ENCODE measurements around the gene CERS4.

Gene CERS4

DNA sequence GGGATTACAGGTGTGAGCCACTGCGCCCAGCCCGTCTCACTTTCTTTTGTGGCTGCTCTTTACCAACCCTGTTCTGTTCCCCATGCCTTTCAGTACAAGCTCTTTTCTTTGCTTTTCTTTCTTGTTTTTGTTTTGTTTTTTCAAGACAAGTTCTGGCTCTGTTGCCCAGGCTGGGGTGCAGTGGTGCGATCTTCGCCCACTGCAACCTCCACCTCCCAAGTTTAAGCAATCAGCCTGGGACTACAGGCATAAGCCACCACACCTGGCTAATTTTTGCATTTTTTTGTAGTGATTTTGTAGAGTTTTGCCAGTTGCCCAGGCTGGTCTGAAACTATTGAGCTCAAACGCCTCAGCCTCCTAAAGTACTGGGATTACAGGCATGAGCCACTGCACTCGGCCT is 3.7 kb downstream of the CERS4 start:
- Histone ChIP-seq H3K4me3 (ENCODE audit: low read depth in 1 of 2, low read length in 2 of 2) (no peak overlapping the region), H2AFZ (ENCODE audit: low read depth, low read length) (no peak overlapping the region), H3K9me3 (ENCODE audit: insufficient read depth, low read length, severe bottlenecking) (no peaks in the 10 kb centered on the region), H3K27ac (ENCODE audit: low read length) (no peak overlapping the region), H3K36me3 (ENCODE audit: insufficient read depth, low read length) (no peaks in the 10 kb centered on the region), H3K4me1 (ENCODE audit: insufficient read depth, low read length) (no peaks in the 10 kb centered on the region), H3K9ac (ENCODE audit: low read depth, low read length) (no peak overlapping the region), H4K20me1 (ENCODE audit: insufficient read depth, low read length) (0 out of 2 replicates have a peak, but pooled peaks cover 3% of the 10 kb centered on the region), H3K27me3 (ENCODE audit: insufficient read depth, low read length, poor library complexity) (no peaks in the 10 kb centered on the region), H3K4me2 (ENCODE audit: insufficient read depth, low read length) (no peak overlapping the region), H3K79me2 (ENCODE audit: insufficient read depth, low read length) (no peaks in the 10 kb centered on the region)
- no peak for ATAC-seq (ENCODE audit: insufficient read depth, low read depth)
- no peak for DNase-seq
- TF ChIP-seq, protein P1, sequence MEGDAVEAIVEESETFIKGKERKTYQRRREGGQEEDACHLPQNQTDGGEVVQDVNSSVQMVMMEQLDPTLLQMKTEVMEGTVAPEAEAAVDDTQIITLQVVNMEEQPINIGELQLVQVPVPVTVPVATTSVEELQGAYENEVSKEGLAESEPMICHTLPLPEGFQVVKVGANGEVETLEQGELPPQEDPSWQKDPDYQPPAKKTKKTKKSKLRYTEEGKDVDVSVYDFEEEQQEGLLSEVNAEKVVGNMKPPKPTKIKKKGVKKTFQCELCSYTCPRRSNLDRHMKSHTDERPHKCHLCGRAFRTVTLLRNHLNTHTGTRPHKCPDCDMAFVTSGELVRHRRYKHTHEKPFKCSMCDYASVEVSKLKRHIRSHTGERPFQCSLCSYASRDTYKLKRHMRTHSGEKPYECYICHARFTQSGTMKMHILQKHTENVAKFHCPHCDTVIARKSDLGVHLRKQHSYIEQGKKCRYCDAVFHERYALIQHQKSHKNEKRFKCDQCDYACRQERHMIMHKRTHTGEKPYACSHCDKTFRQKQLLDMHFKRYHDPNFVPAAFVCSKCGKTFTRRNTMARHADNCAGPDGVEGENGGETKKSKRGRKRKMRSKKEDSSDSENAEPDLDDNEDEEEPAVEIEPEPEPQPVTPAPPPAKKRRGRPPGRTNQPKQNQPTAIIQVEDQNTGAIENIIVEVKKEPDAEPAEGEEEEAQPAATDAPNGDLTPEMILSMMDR (IDR thresholded peaks at IDR 0.05; ENCODE audit: borderline replicate concordance, extremely low read depth, low read length, poor library complexity, severe bottlenecking), result no peak
- no peak for TF ChIP-seq EZH2 (IDR thresholded peaks at IDR 0.05; ENCODE audit: borderline replicate concordance, low read depth, low read length, severe bottlenecking)

DNA sequence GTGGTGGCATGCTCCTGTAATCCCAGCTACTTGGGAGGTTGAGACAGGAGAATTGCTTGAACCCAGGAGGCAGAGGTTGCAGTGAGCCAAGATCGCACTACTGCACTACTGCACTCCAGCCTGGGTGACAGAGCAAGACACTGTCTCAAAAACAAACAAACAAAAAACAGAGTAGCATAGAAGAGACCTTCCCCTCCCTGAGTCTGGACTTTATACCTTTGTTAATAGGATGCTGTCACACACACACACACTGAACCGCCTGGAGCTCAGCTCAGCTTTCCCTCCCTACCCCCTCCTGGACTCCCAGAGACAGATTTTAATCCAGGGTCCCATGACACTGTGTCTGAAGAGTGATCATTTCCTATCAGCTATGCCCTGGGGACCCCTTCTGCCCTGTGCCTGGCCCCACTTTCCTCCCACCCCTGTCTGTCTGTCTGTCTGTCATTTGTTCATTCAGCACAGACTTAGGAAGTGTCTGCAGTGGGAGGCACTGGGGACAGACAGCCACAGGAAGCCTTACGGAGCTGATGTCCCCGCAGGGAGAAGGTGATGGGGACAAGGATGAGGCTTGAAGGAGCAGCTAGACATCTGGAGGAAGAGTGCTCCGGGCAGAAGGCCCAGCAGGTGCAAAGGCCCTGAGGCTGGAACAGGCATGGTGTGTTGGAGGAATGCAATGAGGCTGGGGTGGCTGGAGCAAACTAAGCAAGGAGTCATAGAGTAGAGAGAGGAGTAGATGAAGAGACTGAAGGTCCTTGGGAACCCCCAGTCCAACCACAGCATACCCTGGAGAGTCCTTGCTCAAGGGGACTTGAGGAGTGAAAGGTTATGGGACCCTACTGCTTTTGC is 4.9 kb downstream of the CERS4 start:
- no peak overlapping the region for H3K9ac ChIP-seq (ENCODE audit: low read depth, low read length)
- H3K4me2 ChIP-seq (ENCODE audit: insufficient read depth, low read length), result no peak overlapping the region
- TF ChIP-seq, protein P1 (IDR thresholded peaks at IDR 0.05; ENCODE audit: borderline replicate concordance, extremely low read depth, low read length, poor library complexity, severe bottlenecking), result no peak
- TF ChIP-seq EZH2 (IDR thresholded peaks at IDR 0.05; ENCODE audit: borderline replicate concordance, low read depth, low read length, severe bottlenecking), result no peak
- H3K27ac ChIP-seq (ENCODE audit: low read length), result no peak overlapping the region
- no peak overlapping the region for H3K4me3 ChIP-seq (ENCODE audit: low read depth in 1 of 2, low read length in 2 of 2)
- 0 out of 2 replicates have a peak, but pooled peaks cover 3% of the 10 kb centered on the region for H4K20me1 ChIP-seq (ENCODE audit: insufficient read depth, low read length)
- H3K36me3 ChIP-seq (ENCODE audit: insufficient read depth, low read length), result no peaks in the 10 kb centered on the region
- DNase-seq, result no peak
- no peak overlapping the region for H2AFZ ChIP-seq (ENCODE audit: low read depth, low read length)
- H3K9me3 ChIP-seq (ENCODE audit: insufficient read depth, low read length, severe bottlenecking), result no peaks in the 10 kb centered on the region
- no peaks in the 10 kb centered on the region for H3K79me2 ChIP-seq (ENCODE audit: insufficient read depth, low read length)
- ATAC-seq (ENCODE audit: insufficient read depth, low read depth), result no peak
- H3K27me3 ChIP-seq (ENCODE audit: insufficient read depth, low read length, poor library complexity), result no peaks in the 10 kb centered on the region
- H3K4me1 ChIP-seq (ENCODE audit: insufficient read depth, low read length), result no peaks in the 10 kb centered on the region

DNA sequence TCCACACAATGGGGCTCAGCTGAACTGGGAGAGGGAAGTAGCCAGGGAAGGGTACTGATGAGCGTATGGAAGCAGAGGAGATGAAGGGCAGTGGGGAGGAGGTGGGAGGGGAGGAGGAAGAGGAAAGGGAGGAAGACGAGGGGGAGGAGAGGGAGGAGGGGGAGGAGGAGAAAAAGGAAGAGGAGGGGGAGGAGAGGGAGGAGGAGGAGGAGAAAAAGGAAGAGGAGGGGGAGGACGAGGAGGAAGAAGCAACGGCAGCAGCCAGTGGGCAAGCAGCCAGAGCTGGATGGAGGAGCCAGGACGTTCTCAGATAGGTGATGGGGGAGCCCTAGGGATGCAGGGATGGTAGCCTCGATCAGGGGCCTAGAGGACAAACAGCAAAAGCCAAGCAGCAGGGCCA is 5.6 kb downstream of the CERS4 start:
- Histone ChIP-seq H4K20me1 (ENCODE audit: insufficient read depth, low read length) (0 out of 2 replicates have a peak, but pooled peaks cover 3% of the 10 kb centered on the region), H3K9ac (ENCODE audit: low read depth, low read length) (no peak overlapping the region), H2AFZ (ENCODE audit: low read depth, low read length) (no peak overlapping the region), H3K4me2 (ENCODE audit: insufficient read depth, low read length) (no peak overlapping the region), H3K36me3 (ENCODE audit: insufficient read depth, low read length) (no peaks in the 10 kb centered on the region), H3K4me1 (ENCODE audit: insufficient read depth, low read length) (no peaks in the 10 kb centered on the region), H3K9me3 (ENCODE audit: insufficient read depth, low read length, severe bottlenecking) (no peaks in the 10 kb centered on the region), H3K79me2 (ENCODE audit: insufficient read depth, low read length) (no peaks in the 10 kb centered on the region), H3K27me3 (ENCODE audit: insufficient read depth, low read length, poor library complexity) (no peaks in the 10 kb centered on the region), H3K4me3 (ENCODE audit: low read depth in 1 of 2, low read length in 2 of 2) (no peak overlapping the region), H3K27ac (ENCODE audit: low read length) (no peak overlapping the region)
- TF ChIP-seq, protein P1 (IDR thresholded peaks at IDR 0.05; ENCODE audit: borderline replicate concordance, extremely low read depth, low read length, poor library complexity, severe bottlenecking), result no peak
- no peak for TF ChIP-seq EZH2 (IDR thresholded peaks at IDR 0.05; ENCODE audit: borderline replicate concordance, low read depth, low read length, severe bottlenecking)
- ATAC-seq (ENCODE audit: insufficient read depth, low read depth), result no peak
- DNase-seq, result no peak

Data from DND-41 (cell line).